ENCODE measurements around the gene CLEC14A.

DNA sequence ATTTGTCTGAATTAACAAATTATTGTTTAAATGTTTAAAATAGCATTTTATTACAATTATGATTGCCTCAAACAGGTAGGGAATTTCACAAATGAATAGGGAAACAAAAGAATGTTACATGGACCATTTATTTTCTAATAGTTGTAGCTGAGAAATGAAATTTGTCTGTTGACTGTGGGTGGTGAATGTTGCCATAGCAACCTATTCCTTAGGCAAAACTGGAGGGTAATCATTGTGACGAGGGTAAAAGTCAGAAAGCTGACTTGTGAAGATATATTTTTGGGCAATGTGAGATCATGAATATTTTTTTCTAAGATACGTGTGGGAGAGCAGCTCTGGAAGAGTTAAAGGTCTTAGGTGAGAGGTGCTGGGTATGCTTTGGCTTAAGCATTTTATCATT is 24.2 kb upstream of the CLEC14A start:
- TF ChIP-seq, protein P1, sequence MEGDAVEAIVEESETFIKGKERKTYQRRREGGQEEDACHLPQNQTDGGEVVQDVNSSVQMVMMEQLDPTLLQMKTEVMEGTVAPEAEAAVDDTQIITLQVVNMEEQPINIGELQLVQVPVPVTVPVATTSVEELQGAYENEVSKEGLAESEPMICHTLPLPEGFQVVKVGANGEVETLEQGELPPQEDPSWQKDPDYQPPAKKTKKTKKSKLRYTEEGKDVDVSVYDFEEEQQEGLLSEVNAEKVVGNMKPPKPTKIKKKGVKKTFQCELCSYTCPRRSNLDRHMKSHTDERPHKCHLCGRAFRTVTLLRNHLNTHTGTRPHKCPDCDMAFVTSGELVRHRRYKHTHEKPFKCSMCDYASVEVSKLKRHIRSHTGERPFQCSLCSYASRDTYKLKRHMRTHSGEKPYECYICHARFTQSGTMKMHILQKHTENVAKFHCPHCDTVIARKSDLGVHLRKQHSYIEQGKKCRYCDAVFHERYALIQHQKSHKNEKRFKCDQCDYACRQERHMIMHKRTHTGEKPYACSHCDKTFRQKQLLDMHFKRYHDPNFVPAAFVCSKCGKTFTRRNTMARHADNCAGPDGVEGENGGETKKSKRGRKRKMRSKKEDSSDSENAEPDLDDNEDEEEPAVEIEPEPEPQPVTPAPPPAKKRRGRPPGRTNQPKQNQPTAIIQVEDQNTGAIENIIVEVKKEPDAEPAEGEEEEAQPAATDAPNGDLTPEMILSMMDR (IDR thresholded peaks at IDR 0.05) = no peak
- TF ChIP-seq POLR2A (IDR thresholded peaks at IDR 0.05) = no peak
